Measurements from ENCODE around the gene MPRIP. TPM values are rescaled to one million over a fixed set of nuclear protein-coding genes. Genes with fewer than 3 reads are reported as not detected.

The MPRIP gene
- total RNA-seq, 1 experiment from 2014 or later = 443 TPM

DNA sequence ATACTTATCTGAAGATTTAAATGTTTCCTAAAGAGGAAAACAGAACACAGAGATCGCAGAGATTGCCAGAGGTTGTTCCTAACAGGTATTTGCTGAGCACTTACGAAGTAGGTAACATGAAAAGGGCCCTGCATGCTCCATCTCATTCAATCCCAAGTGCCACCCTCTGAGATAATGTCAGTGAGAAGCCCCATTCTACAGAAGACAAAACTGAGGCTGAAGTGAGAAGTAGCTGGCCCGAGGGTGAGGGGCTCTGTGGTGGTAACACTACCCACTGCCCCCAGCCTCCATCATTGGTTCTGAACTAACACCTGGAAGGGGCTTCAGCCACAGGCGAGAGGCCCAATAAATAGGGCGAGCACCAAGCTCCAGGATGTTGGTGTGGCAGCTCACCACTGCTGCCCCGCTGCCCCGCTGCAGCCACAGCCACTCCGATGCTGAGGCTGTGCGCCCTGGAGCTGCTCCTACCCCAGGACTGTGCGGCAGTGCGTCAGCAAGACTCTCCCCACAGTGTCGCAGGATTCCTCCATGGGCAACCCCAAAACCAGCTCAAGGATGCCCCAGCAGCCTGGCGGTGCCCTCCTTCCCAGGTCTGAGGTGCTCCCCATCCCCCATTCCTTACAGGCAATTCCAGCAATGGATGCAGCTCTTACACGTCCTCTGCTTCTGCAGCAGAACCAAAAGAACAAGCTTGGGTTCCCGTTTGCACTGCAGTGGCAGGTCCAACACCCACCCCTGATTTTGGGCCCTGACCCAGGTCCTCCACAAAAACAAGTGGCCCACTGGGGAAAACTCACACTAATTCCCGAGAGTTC lies 184.4 kb downstream of the MPRIP start:
- Histone ChIP-seq H3K9me2 (ENCODE audit: insufficient read depth) (no peaks in the 10 kb centered on the region), H4K20me1 (ENCODE audit: insufficient read depth) (peaks cover 4% of the 10 kb centered on the region; the same call in 1 of the 2 replicates), H3F3A (ENCODE audit: insufficient read depth, low read depth) (no peaks in the 10 kb centered on the region), H2AFZ (no peak overlapping the region), H3K9me3 (ENCODE audit: insufficient read depth, low read depth) (no peaks in the 10 kb centered on the region), H3K4me2 (no peak overlapping the region), H3K36me3 (ENCODE audit: low read depth) (peaks cover 22% of the 10 kb centered on the region; the same call in 1 of the 2 replicates), H3K4me1 (replicated peaks; ENCODE audit: insufficient read depth) (no peaks in the 10 kb centered on the region), H3K4me3 (no peak overlapping the region), H3K27me3 (ENCODE audit: insufficient read depth, low read depth) (no peaks in the 10 kb centered on the region), H3K27ac (no peak overlapping the region), H3K79me2 (ENCODE audit: low read depth) (no peaks in the 10 kb centered on the region)
- BruUV-seq (replicated peaks) = no TSS peak
- POLR2A ChIA-PET (ENCODE audit: unreplicated experiment) = no interaction called here
- TF ChIP-seq EZH2 (IDR thresholded peaks at IDR 0.05; ENCODE audit: low read depth) = no peak
- TF ChIP-seq, protein P1, sequence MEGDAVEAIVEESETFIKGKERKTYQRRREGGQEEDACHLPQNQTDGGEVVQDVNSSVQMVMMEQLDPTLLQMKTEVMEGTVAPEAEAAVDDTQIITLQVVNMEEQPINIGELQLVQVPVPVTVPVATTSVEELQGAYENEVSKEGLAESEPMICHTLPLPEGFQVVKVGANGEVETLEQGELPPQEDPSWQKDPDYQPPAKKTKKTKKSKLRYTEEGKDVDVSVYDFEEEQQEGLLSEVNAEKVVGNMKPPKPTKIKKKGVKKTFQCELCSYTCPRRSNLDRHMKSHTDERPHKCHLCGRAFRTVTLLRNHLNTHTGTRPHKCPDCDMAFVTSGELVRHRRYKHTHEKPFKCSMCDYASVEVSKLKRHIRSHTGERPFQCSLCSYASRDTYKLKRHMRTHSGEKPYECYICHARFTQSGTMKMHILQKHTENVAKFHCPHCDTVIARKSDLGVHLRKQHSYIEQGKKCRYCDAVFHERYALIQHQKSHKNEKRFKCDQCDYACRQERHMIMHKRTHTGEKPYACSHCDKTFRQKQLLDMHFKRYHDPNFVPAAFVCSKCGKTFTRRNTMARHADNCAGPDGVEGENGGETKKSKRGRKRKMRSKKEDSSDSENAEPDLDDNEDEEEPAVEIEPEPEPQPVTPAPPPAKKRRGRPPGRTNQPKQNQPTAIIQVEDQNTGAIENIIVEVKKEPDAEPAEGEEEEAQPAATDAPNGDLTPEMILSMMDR (conservative IDR thresholded peaks at IDR 0.05) = no peak
- CTCF ChIA-PET = no interaction called here
- intact Hi-C loops (cut with micrococcal nuclease; ENCODE audit: unreplicated experiment) = no loop called here
- DNase-seq = no peak

DNA sequence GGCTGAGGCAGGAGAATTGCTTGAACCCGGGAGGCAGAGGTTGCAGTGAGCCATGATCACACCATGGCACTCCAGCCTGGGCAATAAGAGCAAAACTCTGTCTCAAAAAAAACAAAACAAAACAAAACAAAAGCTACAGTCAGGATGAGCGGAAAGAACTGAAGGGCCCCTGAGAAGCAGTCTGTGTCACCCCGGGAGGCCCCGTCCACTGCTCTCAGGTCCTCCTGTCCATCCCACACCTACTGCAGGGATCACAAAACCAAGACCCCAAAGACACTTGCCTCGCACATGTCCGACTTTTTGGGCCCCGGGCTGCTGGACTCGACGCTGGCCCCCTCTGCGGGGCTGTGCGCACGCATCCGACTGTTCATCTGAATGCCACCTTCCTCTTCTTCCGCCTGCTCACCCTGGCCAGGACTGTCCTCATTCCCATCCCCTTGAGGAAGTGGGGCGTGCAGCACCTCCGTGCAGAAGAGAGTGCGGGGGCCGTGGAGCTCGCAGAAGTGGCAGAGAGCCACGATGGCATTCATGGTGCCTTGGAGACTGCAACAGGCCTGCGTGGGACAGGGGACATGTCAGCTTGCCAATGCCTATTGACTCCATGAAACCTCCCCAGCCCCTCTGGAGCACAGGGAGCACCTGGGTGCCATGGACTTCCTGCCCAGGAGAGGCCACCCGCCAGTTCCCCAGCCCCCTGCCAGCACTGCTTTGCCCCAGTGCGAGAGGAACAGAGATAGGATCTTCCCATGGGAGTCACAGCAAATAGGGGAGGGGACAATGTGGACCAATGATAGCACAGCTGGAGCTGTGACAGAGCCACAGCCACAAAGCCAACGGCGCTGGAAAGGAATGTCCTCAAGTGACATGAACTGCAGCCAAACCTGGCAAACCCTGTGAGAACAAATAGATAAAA lies 185.6 kb downstream of the MPRIP start:
- DNase-seq = no peak
- Histone ChIP-seq H3K79me2 (ENCODE audit: low read depth) (0 out of 2 replicates have a peak, but pooled peaks cover 4% of the 10 kb centered on the region), H2AFZ (no peak overlapping the region), H3K27me3 (ENCODE audit: insufficient read depth, low read depth) (no peaks in the 10 kb centered on the region), H3K9me2 (ENCODE audit: insufficient read depth) (no peaks in the 10 kb centered on the region), H3K36me3 (ENCODE audit: low read depth) (peaks cover 29% of the 10 kb centered on the region; the same call in 1 of the 2 replicates), H3K4me3 (no peak overlapping the region), H4K20me1 (ENCODE audit: insufficient read depth) (peaks cover 9% of the 10 kb centered on the region; the same call in 1 of the 2 replicates), H3K4me2 (no peak overlapping the region), H3K4me1 (replicated peaks; ENCODE audit: insufficient read depth) (no peaks in the 10 kb centered on the region), H3K9me3 (ENCODE audit: insufficient read depth, low read depth) (no peaks in the 10 kb centered on the region), H3K27ac (no peak overlapping the region), H3F3A (ENCODE audit: insufficient read depth, low read depth) (no peaks in the 10 kb centered on the region)
- no TSS peak for BruUV-seq (replicated peaks)
- no peak for TF ChIP-seq EZH2 (IDR thresholded peaks at IDR 0.05; ENCODE audit: low read depth)
- TF ChIP-seq, protein P1 (conservative IDR thresholded peaks at IDR 0.05) = no peak
- ChIA-PET POLR2A (ENCODE audit: unreplicated experiment) (no interaction called here), CTCF (no interaction called here)
- intact Hi-C loops (cut with micrococcal nuclease; ENCODE audit: unreplicated experiment) = no loop called here

DNA sequence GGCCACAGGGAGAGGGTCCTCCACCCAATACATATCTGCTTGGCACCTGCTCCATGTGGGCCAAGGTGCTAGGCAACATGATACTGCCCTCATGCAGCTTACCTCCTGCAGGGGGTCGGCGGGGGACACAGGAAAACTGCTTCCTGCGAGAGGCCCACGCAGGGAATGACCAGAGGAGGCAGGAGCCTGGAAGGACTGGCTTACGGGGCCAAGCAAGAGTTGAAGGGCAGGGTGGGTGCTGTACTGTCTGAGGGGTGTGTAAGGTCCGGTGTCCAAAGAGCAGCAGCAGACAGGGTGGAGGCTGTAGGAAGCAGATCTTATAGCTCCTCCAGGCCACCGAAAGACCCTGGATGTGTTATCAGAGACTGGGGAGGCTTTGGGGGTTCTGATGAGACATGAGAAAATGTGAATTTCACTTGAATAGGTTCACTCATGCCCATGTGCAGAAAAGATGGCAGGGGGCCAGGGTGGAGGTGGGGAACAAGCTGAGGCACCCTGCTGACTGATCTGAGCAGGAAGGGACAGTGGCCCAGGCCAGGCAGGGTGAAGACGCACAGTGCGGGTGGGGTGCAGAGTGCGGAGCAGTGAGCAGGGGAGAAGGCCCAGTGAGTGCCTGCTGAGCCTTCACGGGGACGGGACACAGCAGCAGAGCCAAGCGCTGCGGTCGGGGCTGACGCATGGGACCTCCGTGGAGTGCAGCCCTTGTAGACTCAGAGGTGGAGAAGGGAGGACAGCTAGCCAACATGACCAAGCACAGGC lies 186.4 kb downstream of the MPRIP start:
- DNase-seq = no peak
- no peaks in the 10 kb centered on the region for H3K9me3 ChIP-seq (ENCODE audit: insufficient read depth, low read depth)
- intact Hi-C loops (cut with micrococcal nuclease; ENCODE audit: unreplicated experiment) = no loop called here
- TF ChIP-seq, protein P1 (conservative IDR thresholded peaks at IDR 0.05) = no peak
- no peak for TF ChIP-seq EZH2 (IDR thresholded peaks at IDR 0.05; ENCODE audit: low read depth)
- H4K20me1 ChIP-seq (ENCODE audit: insufficient read depth) = peaks cover 11% of the 10 kb centered on the region; the same call in 1 of the 2 replicates
- no peak overlapping the region for H2AFZ ChIP-seq
- no peaks in the 10 kb centered on the region for H3K27me3 ChIP-seq (ENCODE audit: insufficient read depth, low read depth)
- H3K4me3 ChIP-seq = no peak overlapping the region
- BruUV-seq (replicated peaks) = no TSS peak
- no peaks in the 10 kb centered on the region for H3K4me1 ChIP-seq (replicated peaks; ENCODE audit: insufficient read depth)
- ChIA-PET POLR2A (ENCODE audit: unreplicated experiment) (no interaction called here), CTCF (no interaction called here)
- H3K27ac ChIP-seq = no peak overlapping the region
- H3F3A ChIP-seq (ENCODE audit: insufficient read depth, low read depth) = no peaks in the 10 kb centered on the region
- H3K79me2 ChIP-seq (ENCODE audit: low read depth) = 0 out of 2 replicates have a peak, but pooled peaks cover 9% of the 10 kb centered on the region
- no peaks in the 10 kb centered on the region for H3K9me2 ChIP-seq (ENCODE audit: insufficient read depth)
- no peak overlapping the region for H3K4me2 ChIP-seq
- peaks cover 30% of the 10 kb centered on the region; the same call in 1 of the 2 replicates for H3K36me3 ChIP-seq (ENCODE audit: low read depth)

Measured in PC-9 (cell line).